GM18507 (cell line): ENCODE data around the gene KIF9.
"Not testable (repeated sequence)": the region's sequence is repeated elsewhere in the genome, so short reads cannot be mapped to it uniquely, and the experiment has no call there.

Experiments used
- DNase-seq: peaks from one replicate; pipeline ENCODE4 v3.0.0; 2011; ENCODE audit warnings: low read depth; ENCODE audit not compliant: insufficient read length; ENCODE audit errors: extremely low spot score
- FAIRE-seq: peaks from 2 replicates; lab custom pipeline; 2011; peaks lifted over from hg19 to GRCh38; lab: Jason Lieb, UNC

Gene KIF9

DNA sequence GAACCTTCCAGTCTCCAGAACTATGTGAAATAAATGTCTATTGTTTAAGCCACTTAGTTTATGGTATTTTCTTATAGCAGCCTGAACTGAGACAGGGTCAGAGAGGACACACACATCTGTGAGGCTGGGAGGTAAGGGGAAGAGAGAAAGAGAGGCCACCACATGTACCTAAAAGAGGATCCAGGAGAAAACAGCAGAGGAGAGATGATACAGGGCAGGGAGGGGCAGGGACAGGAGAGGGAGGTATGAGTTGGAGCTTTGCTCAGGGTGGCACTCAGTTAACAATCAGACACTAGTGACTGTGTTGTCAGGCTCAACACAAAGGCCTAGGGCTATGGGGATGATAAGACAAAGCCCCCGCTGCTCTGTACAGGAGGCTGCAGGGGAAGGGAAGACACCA, 17.6 kb downstream of the KIF9 start:
- DNase-seq: no peak

DNA sequence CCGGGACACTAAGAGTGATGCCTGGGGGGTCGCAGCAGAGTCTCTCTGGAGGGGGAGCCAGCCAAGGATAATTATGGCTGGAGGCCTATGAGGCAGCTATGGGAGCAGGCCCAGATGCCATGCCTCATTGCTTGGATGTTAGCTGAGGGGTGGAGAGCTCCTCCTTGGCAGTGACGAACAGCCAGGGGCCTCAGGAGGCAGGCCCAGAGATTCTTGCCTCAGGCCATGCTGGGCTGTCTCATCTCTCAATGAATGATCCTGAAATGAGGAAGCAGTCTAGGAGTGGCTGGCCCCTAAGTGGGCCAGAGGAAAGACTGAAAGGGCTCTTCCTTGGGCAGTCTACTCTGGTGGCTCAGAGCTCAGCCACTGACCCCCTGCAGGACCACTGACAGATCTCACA, 21.3 kb downstream of the KIF9 start:
- DNase-seq (no peak), FAIRE-seq (no peak)

More for the DNA sequence above, 17.6 kb downstream of the KIF9 start:
- FAIRE-seq: no peak

DNA sequence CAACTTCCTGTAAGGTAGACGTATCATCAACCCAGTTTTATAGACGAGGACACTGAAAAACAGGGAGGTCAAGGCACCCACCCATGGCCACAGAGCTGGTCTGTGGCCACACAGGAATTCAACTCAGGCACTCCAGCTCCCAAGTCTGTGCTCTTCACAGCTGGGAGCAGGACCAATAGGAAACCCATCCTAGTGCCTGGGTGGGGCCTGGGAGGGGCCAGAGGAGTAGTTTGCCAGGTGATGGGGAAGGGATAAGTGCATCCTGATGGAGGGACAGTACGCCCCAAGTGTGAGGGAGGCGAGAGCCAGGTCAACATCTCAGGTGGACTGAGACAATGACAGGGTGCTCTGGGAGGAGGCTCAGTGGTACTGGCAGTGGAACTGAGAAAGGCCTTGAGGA, 22.0 kb downstream of the KIF9 start:
- FAIRE-seq (no peak), DNase-seq (no peak)

DNA sequence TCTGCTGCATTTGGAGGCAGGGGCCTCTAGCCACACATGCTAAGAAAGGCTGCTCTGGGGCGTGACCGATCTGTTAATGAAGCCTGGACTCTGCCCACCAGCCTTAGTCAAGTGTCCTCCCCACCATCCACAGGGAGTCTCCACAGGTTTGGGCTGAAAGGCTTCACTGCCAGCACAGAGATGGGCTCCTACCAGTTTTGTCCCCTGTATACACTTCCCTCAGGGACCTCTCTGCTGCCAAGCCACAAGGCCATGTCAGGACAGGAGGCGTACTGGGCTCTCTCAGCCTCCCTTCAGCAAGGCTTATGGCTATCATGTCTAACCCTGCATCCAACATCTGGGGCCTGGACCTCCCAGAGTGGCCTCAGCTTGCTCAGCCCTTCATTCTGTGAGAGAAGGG, 23.5 kb downstream of the KIF9 start:
- DNase-seq (no peak), FAIRE-seq (no peak)

DNA sequence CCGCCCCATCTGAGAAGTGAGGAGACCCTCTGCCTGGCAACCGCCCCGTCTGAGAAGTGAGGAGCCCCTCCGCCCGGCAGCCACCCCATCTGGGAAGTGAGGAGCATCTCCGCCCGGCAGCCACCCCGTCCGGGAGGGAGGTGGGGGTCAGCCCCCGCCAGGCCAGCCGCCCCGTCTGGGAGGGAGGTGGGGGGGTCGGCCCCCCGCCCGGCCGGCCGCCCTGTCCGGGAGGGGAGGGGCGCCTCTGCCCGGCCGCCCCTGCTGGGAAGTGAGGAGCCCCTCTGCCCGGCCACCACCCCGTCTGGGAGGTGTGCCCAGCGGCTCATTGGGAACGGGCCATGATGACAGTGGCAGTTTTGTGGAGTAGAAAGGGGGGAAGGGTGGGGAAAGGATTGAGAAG, 26.3 kb downstream of the KIF9 start:
- FAIRE-seq, DNase-seq: not testable (repeated sequence)

DNA sequence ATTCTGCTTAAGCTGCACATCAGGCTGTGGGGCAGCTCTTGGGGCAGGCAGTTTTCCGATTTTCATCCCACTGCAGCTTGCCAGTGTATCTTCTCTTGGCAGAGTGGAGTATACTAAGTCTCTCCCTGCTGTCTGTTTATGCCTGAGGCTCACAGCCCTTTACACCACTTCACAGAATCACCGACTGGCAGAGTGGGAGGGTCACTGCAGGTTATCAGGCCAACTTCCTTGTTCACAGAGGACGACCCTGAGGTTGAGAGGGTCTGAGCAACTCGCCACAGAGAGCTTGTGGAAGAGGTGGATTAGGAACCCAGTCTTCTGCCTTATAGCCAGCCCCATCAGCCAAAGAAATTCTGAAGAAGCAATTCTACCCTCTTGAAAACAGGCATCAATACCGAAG, 30.9 kb downstream of the KIF9 start:
- DNase-seq (no peak), FAIRE-seq (no peak)

DNA sequence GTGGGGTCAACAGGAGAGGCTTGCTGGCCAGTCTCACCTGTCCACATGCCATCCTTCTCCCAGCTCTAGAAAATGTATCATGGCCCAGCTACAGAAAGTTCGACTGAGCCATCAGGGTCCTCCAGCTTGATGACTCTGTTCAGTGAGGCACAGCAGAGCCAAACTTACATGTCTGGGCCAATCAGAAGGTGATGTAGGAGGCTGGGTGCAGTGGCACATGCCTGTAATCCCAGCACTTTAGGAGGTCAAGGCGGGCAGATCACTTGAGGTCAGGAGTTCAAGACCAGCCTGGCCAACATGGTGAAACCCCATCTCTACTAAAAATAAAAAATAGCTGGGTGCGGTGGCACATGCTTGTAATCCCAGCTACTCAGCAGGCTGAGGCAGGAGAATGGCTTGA, 31.5 kb downstream of the KIF9 start:
- not testable (repeated sequence) for DNase-seq, FAIRE-seq

DNA sequence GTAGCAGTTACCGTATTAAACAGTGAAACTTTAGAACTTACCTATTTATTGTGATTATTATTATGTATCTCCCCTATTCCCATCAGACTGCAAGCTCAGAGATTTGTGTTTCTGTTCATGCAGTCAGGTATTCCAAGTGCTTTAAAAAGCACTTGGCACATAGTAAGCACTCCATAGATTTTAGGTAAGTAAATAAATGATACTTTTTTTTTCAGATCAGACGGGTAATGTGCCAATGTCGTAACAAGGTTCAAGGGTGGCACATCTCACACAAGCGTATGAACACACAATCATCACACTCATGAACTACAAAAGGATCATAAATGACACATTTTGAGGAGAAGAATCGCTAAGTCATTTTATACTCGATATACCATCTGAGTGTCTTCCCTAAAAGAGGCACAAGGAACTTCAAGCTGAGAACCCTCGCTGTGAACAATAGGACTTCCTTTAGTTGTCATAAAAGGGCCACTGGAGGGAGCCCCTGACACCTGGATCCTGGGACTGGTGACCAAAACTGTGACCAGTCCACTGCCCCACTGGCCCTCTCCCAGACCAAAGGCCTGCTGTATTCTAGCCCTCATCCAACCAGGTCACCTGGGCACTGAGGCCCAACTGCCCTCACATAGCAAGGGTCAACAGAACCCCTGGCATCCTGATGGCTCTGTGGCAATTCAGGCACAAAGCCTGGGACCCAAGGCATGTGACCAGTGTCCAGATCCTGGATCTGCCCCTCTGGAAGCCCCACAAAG, 32.1 kb downstream of the KIF9 start:
- FAIRE-seq: peak; percentile 59
- DNase-seq: no peak

DNA sequence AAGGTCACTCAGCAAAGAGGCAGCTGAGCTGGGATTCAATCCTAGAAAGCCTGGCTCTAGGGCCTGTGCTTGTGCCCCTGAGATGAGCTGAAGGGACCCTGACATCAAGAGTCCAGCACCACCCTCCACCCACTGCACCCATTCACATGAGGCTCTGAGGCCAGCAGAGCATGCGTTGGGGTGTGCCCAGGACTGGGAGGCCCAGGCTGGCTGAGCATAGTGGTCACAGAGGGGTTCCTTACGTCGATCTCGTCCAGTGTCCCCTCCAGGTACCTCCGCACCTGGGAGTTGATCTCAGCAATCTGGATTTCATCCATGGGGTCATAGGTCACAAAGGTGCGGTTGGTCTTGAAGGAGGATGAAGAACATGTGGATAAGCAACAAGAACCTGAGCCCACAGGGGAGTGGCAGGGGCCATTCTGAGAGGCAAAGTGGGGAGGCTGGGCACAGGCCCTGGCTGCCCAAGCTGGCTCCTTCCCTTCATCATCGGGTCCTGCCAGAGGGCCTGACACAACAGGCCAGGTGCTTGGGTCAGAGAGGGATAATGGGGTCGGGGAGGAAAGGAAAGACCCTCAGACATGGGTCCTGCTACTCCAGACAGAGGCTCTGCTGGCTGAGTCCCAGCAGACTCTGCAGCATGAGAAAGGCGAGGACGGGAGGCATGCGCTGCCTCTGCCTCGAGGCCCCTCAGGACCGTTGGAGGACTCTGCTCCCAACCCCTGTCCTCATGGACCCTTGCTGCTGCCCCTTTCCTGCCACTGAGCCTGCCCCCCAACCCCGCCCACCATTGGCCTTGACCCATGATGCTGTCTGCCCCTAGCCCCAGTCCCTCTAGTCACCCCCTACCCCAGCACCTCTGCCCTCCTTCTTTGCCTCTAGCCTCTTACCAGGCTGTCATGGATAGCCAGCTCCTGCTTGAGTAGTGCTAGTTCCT, 35.2 kb downstream of the KIF9 start:
- DNase-seq: no peak
- no peak for FAIRE-seq

DNA sequence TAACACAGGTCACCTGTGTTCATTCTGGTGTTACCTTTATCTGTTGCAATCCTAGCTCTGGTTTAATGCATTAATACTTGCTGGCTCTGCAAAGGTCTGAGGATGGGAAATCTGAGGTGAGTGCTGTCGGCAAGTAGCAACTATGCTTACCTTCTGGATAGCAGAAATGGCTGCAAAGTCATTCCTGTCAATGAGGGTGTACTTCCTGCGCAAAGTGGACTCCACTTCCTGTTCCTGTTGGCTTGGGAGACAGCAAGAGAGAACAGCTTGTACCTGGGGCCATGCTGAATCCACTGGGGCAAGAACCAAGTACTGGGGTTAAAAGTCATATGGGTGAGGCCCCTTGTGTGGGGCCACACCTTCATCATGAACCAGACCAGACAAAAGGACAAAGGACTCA, 37.3 kb downstream of the KIF9 start:
- no peak for FAIRE-seq
- DNase-seq: no peak

DNA sequence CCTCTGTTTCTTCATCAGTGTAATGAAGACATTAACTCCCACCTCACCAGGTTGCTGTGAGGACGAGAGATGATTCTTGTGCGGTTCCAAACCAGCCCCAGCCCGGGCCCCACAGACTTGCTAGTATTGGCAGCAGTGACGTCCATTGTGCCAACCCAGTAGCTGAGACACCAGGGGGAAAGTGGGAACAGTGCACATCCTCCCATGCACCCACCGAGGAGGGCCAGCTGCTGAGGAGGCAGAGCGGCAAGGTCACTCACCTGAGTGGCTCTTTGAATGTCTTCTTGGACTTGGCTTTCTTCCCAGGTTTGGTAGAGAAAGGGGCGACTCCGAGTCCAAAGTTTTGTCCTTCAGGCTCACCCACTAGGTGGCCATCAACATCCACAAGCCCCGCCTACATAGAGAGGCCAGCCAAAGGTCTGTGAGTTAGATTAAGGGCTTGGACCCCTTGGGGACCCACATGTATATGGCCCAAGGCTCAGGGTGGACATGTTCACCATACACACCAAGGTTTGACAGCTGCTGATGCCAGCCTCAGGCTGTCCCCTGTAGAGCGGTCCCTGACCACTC, 38.0 kb downstream of the KIF9 start:
- no peak for FAIRE-seq

DNA sequence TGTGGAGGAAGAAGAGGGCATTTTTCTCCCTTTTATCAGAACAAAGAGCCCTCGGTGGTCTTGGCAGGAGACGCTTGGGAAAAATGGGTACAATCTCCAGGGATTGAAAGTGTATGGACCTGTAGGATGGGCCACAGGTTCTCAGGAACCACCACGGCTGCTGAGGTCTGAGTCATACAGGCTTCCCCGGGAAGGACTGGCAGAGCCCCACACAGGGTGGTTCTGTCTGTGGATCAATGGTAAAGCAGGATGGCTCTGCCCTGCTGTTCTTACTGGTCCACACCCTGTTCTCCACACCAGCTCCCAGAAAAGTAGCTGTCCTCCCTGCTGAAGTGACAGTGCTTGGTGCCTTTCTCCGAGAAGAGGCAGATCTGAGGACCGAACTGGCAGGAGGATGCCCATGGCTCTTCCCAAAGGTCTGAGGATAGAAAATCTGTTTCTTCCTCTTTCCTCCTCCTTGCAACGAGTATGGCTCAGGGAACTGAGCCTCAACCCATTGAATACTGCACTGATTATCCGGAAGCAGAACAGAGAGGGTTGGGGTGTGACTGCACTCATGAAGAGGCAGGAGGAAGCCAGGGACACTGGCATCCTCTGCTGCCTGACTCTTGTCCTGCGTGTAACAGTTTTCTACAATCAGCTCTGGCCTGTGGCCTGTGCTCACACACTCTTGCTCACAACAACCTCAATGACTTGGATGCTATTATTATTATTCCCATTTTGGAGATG, 39.0 kb downstream of the KIF9 start:
- no peak for FAIRE-seq
- DNase-seq: no peak

More for the DNA sequence above, 38.0 kb downstream of the KIF9 start:
- no peak for DNase-seq

DNA sequence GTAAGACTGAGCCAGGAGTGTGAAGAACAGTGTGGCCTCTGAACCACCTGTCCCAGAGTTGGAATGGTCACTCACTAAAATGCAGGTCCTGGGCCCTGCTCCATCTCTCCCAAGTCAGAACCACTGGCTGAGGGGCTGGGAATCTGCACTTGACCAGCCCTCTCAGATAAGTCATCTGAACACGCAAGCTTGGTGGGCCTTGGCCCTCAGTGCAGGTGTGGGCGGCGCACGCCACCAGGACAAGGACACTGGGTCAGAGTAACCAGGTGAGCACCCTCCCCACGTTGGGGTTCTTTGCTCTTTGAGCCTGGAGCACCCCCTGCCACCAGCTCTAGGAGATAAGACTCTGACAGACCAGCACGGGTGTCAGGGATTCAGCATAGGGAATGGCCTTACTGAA, 42.7 kb downstream of the KIF9 start:
- FAIRE-seq (no peak), DNase-seq (no peak)

DNA sequence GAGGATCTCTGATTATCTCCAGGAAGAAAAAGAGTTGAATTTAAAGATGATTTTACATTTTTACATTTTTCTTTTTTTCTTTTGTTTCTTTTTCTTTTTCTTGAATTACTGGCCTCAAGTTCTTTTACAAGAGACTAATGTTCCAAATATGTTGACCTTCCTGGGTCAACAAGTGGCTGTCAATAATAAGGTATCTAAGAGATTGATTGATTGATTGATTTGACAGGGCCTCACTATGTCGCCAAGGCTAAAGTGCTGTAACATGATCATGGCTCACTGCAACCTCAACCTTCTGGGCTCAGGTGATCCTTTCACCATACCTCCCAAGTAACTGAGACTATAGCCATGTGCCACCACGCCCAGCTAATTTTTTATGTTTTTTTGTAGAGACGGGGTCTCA, 44.6 kb downstream of the KIF9 start:
- DNase-seq (no peak), FAIRE-seq (no peak)

DNA sequence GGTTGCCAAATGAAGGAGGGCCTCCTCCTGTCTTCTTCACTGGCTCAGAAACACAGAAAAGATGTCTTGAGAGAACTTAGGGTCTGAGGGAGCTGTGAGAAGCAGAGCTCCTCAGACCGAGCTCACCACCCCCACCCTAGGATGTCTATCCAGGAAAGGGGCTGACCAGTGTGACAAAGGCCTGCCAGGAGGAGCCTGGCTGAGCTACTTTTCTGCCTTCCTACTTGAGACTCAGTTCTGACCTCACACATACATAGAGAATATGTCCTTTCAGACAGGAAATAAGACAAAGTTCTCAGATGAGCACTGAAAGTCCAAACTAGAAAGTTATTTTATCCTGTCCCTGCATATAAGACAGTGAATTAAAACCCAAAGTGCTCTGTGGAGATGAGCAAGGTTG, 54.5 kb downstream of the KIF9 start:
- DNase-seq (no peak), FAIRE-seq (no peak)

DNA sequence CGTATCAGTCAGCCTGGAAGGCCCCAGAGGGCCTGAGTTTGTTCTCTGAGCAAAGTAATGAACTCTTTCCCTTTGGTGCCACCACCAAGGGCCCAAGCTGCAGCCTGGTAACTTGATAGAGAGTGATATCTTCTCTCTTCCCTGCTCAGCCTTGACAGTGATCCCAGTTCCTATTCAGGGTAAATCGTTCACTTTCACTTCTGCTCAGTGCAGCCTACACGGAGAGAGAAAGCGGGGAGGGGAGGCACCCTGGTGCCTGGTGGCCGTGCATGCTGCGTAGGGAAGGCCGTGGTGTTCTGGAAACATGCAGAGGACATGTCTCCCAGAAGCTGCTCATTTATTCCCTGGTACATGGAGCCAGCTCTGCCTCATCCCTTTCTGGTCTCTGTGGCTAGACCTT, 54.9 kb downstream of the KIF9 start:
- peak; percentile 86 for FAIRE-seq
- peak; percentile 29 for DNase-seq

DNA sequence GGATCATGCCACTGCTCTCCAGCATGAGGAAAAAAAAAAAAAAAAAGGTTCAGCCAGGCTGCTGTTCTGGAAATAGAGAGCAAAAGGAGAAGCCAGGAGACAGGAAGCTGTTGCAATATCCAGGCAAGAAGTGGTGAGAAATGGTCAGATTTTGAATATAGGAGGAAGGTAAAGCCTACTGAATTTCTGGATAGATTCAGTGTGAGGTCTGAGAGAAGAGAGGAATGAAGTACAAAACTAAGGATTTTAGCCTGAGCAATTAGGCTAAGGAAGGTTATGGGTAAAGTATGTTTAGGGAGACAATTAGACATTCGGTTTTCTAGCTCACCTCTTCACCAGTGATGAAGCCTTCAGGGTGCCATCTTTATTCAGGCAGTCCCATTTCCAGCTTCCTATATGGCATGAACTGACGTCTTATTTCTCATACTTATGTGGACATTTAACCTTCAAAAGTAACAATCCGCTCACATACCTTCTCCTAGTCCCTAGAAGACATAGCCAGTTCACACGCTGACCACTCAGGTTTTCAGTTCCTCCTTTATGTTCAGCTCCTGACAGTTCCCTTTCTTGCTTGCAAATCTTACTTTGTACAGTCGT, 57.2 kb downstream of the KIF9 start:
- FAIRE-seq: peak; percentile 96
- DNase-seq: peak; percentile 54

DNA sequence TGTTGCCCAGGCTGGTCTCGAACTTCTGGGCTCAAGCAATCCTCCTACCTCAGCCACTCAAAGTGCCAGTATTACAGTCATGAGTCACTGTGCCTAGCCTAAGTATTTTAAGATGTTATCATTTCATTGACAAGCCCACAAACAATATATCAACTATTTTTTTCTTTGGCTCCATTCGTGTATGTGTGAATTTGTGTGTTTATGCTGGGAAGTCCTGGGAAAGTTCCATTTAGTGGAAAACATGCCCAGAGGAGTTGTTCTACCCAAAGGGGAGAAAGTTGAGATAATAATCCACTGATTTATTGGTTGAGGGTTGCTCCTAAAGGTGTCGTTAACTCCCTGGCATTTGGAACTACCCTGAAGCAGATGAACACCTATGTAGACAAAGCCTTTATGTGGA, 58.8 kb downstream of the KIF9 start:
- FAIRE-seq (no peak), DNase-seq (no peak)

DNA sequence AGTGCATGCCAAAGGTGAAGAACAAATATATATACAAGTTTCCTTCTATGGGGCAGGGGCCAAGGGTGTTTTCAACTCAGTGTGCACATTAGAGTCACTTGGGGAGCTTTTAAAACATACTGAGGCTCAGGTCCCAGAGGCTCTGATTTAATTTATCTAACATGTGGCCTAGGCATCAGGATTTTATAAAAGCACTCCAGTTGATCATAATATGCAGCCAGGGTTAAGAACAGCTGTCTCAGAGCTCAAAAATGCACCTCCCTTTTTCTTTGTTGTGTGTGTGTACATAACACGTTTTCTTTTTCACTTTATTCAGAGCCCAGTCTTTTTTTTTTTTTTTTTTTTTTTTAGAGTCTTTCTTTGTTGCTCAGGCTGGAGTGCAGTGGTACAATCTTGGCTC, 60.8 kb downstream of the KIF9 start:
- DNase-seq (no peak), FAIRE-seq (no peak)
